Heart left ventricle (tissue), 13 donors: ENCODE measurements around the gene BOC.

Experiments
- POLR2A ChIP-seq, 2 donors: fragments of 450-650 bp; IDR thresholded peaks; one replicate each; pipeline ENCODE4 v1.6.1; 2017; ENCODE audit warnings: antibody characterized with exemption in 2 of 2, mild to moderate bottlenecking in 2 of 2, moderate library complexity in 2 of 2
- TF ChIP-seq, protein P1 (sequence below), 12 donors: fragments of 200-600 bp; sonication (generic) in 4 of 12; IDR thresholded peaks; one replicate each; pipeline versions ENCODE4 v1.5.0 to v1.8.0; 2018 to 2022; ENCODE audit warnings: antibody characterized with exemption in 12 of 12, mild to moderate bottlenecking in 5 of 12
- donor health status: ischemic (EF 13 %, LVEDD 7.1; RV severe dilation, severe dysfunction).
- donor health status: DM: no; HTN: yes; CAD: no.
- donor health status: DM: no; HTN: no; CAD: no.
- donor health status: ischemic (EF 25% LVEDD 6.9; RV normal size, moderate dysfunction).
- donor health status: ischemic (EF 25% LVEDD 5.7; RV mildly dilated, moderate dysfunction).
- donor health status: ischemic (EF 35%, LVEDD 5.7; RV mildly dilated, moderate dysfunction).
- donor health status: nonischemic (EF 11% LVEDD 7.7; RV severe dilation, severe dysfunction).
- donor health status: DM: yes; HTN: yes; CAD: no.
- donor health status: PGD.
- donor health status: ischemic (EF 29% LVEDD 5.4; RV normal size, mild dysfunction).
- donor health status: nonischemic (EF 23%, LVEDD 6.1; RV moderate dilation, normal function).

DNA sequence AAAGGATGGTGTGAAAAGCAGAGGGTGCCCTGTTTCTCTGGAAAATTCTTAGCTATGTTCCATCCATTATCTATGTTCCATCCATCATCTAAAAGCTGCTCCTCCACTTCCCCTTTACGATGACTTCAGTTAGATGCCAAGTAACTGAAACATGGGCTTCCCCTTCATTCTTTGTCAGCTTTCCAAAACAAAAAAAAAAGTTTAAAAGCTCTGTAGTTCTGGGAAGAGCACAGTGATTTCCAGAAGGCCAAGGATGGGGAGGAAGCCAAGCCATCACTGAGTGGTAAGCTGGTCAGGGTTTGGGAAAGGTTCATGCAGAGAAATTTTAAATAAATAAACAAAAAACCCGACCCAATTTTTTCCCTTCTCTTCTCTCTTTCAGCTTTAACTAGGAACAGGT lies 118.4 kb downstream of the BOC start:
- TF ChIP-seq, protein P1, sequence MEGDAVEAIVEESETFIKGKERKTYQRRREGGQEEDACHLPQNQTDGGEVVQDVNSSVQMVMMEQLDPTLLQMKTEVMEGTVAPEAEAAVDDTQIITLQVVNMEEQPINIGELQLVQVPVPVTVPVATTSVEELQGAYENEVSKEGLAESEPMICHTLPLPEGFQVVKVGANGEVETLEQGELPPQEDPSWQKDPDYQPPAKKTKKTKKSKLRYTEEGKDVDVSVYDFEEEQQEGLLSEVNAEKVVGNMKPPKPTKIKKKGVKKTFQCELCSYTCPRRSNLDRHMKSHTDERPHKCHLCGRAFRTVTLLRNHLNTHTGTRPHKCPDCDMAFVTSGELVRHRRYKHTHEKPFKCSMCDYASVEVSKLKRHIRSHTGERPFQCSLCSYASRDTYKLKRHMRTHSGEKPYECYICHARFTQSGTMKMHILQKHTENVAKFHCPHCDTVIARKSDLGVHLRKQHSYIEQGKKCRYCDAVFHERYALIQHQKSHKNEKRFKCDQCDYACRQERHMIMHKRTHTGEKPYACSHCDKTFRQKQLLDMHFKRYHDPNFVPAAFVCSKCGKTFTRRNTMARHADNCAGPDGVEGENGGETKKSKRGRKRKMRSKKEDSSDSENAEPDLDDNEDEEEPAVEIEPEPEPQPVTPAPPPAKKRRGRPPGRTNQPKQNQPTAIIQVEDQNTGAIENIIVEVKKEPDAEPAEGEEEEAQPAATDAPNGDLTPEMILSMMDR (IDR thresholded peaks at IDR 0.05): no peak
- TF ChIP-seq POLR2A (IDR thresholded peaks at IDR 0.05): no peak
